Peyer's patch (tissue), 4 donors: ENCODE data around the gene ARHGAP28.

Experiments
- POLR2A ChIP-seq, 2 donors: fragments of 450-650 bp; IDR thresholded peaks; one replicate each; pipeline ENCODE4 v1.5.1; 2017; ENCODE audit warnings: antibody characterized with exemption in 2 of 2, mild to moderate bottlenecking in 2 of 2, moderate library complexity in 2 of 2
- TF ChIP-seq, protein P1 (sequence below), 6 experiments: fragments of 450-650 bp in 4 of 6; fragments of 200-600 bp in 2 of 6; sonication (generic) in 1 of 6; IDR thresholded peaks; one replicate each; pipeline ENCODE4 v1.5.1; 2017 to 2019; ENCODE audit warnings: antibody characterized with exemption in 6 of 6, mild to moderate bottlenecking in 3 of 6, moderate library complexity in 1 of 6

DNA sequence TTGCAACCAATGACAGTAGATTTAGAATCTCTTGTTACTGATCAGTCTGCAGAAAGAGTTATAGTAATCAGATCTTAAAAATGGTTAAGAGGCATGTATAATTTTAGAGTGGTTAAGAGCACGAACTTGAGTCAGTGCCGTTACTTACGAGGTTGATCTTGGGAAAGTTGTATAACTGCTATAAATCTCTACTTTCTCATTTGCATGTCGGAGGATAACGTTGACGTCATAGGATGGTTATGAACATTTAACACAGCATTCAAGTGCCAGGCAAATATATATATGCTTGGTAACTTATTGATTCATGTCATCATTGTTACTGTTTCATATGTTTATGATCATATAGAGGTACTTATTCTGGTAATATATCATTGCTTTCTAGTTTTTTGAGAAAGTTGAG is 146.2 kb downstream of the ARHGAP28 start:
- no peak for TF ChIP-seq POLR2A (IDR thresholded peaks at IDR 0.05)
- TF ChIP-seq, protein P1, sequence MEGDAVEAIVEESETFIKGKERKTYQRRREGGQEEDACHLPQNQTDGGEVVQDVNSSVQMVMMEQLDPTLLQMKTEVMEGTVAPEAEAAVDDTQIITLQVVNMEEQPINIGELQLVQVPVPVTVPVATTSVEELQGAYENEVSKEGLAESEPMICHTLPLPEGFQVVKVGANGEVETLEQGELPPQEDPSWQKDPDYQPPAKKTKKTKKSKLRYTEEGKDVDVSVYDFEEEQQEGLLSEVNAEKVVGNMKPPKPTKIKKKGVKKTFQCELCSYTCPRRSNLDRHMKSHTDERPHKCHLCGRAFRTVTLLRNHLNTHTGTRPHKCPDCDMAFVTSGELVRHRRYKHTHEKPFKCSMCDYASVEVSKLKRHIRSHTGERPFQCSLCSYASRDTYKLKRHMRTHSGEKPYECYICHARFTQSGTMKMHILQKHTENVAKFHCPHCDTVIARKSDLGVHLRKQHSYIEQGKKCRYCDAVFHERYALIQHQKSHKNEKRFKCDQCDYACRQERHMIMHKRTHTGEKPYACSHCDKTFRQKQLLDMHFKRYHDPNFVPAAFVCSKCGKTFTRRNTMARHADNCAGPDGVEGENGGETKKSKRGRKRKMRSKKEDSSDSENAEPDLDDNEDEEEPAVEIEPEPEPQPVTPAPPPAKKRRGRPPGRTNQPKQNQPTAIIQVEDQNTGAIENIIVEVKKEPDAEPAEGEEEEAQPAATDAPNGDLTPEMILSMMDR (IDR thresholded peaks at IDR 0.05): no peak
